GM18868 (cell line): ENCODE data around the gene MAML1.
"Not testable (repeated sequence)": the region's sequence is repeated elsewhere in the genome, so short reads cannot be mapped to it uniquely, and the experiment has no call there.

Experiments used
- ATAC-seq: cut with Tn5 transposase; IDR thresholded peaks from one replicate; pipeline ENCODE4 v1.9.1; 2021; ENCODE audit warnings: mild to moderate bottlenecking, moderate library complexity; ENCODE audit not compliant: unreplicated experiment

MAML1 gene

GRCh38 chr5:179733772-179734126, 1.1 kb downstream of the MAML1 start:
- ATAC-seq: no peak

DNA sequence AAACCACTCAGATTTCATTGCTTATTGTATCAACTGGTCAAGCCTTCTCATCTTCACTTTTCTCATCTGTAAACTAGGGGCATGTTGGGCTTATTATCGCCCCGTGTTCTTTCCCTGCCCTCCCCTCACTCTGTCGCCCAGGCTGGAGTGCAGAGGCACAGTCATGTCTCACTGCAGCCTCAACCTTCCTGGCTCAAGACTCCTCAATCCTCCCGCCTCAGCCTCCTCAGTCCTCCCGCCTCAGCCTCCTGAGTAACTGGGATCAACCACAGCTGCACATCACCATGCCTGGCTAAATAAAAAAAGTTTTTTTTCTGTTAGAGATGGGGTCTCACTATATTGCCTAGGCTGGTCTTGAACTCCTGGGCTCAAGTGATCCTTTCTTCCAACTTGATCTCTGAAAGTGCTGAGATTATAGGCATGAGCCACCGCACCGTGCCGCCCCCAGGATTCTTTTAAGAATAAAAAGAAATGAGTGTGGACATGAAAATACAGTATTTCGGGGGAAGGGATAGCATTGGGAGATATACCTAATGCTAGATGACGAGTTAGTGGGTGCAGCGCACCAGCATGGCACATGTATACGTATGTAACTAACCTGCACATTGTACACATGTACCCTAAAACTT, 2.0 kb downstream of the MAML1 start:
- no peak for ATAC-seq

- ATAC-seq: no peak
These were observed 6.1 kb downstream of the MAML1 start for GRCh38 chr5:179738742-179739141.

DNA sequence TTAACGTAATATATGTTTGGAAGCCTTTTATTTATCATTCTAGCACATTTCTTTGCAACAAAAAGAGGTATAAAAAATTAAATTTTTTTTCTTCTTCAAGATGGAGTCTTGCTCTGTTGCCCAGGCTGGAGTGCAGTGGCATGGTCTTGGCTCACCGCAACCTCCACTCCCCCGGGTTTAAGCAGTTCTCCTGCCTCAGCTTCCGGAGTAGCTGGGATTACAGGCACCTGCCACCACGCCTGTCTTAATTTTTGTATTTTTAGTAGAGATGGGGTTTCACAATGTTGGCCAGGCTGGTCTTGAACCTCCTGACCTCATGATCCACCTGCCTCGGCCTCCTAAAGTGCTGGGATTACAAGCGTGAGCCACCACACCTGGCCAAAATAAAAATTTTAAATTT, 11.5 kb downstream of the MAML1 start:
- not testable (repeated sequence) for ATAC-seq

- no peak for ATAC-seq
These were observed 14.2 kb downstream of the MAML1 start for GRCh38 chr5:179746872-179747271.

DNA sequence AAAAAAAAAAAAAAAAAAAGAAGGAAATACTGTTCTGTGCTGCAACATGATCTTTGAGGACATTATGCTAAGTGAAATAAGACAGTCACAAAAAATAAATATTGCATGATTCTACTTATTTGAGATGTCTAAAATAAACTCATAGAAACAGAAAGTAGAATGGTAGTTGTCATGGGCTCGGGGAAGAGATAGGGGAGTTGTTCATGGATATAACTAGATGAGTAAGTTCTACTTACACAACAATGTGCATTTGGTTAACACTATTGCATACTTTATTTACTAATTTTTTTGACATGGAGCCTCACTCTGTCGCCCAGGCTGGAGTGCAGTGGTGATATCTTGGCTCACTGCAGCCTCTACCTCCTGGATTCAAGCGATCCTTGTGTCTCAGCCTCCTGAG, 15.2 kb downstream of the MAML1 start:
- no peak for ATAC-seq

DNA sequence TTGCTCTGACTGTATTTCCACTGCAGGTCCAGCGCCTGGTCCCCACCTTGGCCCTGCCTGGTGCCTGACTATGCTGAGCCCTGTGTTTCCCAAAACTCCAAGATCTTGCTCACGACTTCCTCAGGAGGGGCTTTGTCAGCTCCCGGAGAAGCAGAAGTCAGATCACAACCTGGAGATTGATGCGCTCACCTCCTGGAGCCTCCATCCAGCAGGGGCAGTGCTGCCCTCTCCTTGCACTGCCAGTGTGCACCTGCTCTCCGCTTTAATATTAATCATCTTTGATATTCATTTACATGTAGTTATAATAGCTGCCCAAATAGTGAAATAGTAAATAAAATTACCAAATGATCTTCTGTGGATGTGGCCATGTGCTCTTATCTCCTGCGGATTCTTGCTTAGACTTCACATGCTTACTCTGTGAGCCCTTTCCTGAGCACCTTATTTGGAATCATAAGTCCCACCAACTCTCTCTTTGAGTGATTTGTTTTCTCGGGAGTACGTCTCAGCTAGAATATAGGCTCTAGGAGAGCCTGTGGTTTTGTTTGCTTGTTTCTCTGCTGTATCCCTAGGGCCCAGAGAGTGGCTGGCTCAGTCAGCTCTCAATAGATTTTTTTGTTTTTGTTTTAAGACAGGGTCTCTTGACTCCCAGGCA, 17.4 kb downstream of the MAML1 start:
- ATAC-seq: no peak

DNA sequence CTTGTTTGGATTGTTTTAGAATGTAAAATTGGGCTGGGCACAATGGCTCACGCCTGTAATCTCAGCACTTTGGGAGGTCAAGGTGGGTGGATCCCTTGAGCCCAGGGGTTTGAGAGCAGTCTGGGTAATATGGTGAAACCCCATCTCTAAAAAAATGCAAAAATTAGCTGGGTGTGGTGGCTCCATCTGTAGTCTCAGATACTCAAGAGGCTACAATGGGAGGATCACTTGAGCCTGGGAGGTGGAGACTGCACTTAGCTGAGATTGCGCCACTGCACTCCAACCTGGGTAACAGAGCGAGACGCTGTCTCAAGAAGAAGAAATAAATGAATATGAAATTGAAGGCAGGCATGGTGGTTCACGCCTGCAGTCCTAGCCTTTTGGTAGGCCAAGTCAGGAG, 21.3 kb downstream of the MAML1 start:
- no peak for ATAC-seq

- ATAC-seq: no peak
These were observed 22.4 kb downstream of the MAML1 start for GRCh38 chr5:179755022-179755421.

GRCh38 chr5:179758955-179759354, 26.3 kb downstream of the MAML1 start:
- no peak for ATAC-seq

DNA sequence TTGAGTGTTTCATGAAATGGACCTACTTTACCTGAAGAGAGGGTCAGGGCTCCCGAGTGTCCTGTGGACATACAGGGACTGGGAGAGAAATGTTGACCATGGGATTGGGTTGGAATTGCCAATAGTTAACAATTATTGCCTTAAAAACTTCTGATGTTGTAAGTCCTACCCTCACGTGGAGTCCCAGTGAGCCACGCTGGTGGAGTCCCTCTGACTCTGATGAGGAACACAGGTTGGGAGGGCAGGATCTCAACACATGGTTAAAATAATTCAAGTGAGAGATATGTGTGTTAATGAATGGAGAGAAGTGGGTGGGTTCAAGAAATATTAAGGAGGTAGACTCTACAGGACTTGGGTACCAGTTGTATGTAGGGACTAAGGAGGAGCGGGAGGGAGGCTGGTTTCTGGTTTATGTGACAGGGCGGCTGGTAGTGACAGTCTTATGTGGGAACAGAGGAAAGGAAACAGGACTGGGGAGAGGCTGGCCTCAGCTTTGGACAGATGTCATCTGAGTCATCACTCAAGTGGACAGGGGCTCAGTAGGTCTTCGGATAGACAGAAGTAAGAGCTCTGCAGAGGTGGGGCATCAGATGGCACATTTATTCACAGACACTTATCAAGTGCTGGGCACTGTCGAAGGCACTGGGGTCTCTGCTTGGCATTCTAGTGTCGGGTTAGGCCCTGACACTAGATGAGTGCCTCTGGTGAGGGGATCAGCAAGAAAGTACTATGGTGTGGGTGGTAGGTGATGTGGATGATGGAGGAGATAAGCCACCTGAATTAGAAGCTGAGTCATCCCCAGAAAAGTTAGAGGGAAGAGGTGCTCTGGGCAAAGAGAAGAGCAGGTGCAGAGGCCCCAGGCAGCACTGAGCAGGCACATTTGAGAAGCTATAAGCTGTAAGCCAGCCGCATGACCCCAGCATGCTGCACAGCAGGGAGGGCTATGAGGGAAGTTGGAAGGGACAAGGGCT, 27.2 kb downstream of the MAML1 start:
- ATAC-seq: peak; percentile 80

- ATAC-seq: no peak
These were observed 29.6 kb downstream of the MAML1 start for GRCh38 chr5:179762079-179762780.

DNA sequence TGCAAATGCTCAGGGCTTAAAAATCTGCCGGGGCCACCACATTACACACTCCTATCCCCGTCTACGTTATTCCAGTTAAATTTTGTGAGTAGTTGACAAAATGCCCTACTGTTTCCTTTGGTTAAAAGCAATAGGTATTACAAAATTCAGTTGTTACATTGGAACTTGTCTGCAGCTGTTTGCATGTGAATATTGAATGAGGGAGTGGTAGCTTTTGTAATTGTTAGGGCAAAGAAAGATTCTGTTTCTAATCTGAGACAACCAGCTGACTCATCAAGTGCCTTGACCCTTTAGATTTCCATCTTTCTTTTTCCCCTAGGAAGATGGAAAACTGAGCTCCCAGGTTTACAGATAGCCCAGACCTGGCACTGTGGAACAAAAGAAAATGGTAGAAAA, 30.2 kb downstream of the MAML1 start:
- ATAC-seq: no peak

- peak; percentile 39 for ATAC-seq
These were observed 30.8 kb downstream of the MAML1 start for GRCh38 chr5:179763215-179763945.

DNA sequence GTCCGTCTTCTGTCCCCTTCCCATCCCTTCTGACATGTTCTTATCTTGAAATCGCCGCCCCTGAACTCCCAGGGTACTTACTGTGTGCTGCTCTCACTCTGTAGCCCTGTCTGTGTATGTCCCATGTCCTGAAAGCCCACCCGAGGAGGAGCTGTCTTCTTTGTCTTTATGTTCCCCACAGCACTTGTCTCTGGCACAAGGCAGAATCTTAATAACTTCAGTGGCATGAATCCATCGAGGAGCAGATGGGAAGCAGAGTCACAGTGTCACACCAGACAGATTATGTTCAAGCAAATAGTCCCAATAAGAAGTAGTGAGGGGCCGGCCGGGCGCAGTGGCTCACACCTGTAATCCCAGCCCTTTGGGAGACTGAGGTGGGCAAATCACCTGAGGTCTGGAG, 31.4 kb downstream of the MAML1 start:
- no peak for ATAC-seq

DNA sequence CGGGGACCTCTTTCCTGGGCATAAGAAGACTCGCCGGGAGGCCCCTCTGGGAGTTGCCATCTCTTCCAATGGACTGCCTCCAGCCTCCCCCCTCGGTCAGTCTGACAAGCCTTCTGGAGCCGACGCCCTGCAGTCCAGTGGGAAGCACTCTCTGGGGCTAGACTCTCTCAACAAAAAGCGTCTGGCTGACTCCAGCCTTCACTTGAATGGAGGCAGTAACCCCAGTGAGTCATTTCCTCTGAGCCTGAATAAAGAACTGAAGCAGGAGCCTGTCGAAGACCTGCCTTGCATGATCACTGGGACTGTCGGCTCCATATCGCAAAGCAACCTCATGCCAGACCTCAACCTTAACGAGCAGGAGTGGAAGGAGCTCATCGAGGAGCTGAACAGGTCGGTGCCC, 32.8 kb downstream of the MAML1 start:
- no peak for ATAC-seq

DNA sequence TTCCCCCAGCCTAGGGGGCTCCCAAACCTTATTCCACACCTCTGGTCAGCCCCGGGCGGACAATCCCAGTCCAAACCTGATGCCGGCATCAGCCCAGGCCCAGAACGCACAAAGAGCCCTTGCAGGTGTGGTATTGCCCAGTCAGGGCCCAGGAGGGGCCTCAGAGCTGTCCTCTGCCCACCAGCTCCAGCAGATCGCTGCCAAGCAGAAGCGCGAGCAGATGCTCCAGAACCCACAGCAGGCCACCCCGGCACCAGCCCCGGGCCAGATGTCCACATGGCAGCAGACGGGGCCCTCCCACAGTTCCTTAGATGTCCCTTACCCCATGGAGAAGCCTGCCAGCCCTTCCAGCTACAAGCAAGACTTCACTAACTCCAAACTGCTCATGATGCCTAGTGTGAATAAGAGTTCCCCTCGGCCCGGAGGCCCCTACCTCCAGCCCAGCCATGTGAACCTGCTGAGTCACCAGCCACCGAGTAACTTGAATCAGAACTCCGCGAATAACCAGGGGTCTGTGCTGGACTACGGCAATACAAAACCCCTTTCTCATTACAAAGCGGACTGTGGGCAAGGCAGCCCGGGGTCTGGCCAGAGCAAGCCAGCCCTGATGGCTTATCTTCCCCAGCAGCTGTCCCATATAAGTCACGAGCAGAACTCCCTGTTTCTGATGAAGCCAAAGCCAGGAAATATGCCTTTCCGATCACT, 33.6 kb downstream of the MAML1 start:
- ATAC-seq: no peak

DNA sequence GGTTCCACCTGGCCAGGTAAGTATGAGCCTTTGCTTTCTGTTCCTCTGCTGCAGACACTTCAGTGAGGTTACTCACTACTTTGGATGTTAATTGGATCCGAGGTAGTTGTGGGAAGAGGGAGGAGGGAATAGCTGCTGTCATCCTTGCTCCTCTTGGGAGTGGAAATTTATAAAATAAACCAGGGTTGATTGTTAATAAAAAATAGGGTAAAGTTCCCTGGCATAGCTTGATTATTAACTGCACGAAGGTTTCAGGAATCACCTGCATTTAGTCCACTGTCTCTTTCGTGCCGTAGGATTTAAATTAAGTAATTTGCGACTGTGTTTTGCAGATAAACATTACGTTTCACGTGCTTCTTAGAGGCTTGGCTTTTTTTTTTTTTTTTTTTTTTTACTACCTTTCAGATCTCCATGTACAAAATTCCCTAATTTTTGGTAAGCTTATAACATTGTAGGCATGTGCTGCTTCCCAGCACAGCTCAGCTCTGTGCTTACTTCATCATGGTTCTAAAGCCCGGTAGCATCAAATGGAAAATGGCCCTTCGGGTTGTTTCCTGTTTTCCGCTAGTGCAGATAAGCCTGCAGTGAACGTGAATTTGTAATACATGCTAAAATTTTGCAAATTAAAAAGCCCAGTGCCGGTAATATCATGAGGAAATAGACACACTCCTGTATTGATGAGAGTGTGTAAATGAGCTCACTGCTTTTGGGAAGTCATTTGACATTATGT, 34.3 kb downstream of the MAML1 start:
- no peak for ATAC-seq

DNA sequence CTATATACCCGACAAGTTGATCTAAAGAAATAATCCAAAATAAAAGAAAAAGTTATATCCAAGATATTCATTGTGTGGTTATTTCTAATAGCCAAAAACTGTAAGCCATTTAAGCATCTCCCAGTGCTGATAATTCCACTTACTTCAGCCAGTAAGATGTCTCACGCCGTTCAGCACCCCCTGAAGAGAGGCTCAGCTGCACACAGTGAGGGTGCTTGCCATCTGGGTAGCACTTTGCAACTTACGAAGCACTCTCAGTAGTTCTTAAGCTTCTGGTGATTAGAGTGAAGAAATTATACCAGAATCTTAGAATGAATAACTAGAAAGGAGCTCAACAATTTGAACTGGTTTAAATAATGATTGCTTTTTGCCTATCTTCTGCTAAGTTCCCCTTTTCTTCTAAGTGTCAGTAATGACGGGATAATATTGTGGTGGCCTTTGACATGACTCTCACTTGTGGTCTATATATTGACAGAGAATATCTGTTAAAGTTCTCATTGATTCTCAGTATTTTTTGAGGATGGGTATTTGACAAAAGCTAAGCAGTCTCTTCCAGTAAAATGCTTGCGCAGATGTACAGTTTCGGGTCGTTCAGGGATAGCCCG, 35.0 kb downstream of the MAML1 start:
- ATAC-seq: no peak
